Esophagus muscularis mucosa (tissue), 4 donors: ENCODE measurements around the gene BBS9. TPM values are rescaled to one million over a fixed set of nuclear protein-coding genes. Genes with fewer than 3 reads are reported as not detected.

Experiments
- DNase-seq: peaks from one replicate; pipeline ENCODE4 v3.0.0-alpha.2; 2017; ENCODE audit errors: extremely low spot score
- H3K27ac ChIP-seq, 4 donors: fragments of 200-600 bp; sonication (generic); replicated peaks in 1 of 4; 1 replicate in 3 of 4; 2 replicates in 1 of 4; pipeline ENCODE4 v1.5.1; 2016 to 2019; ENCODE audit warnings: mild to moderate bottlenecking in 1 of 4
- H3K27me3 ChIP-seq, 4 donors: fragments of 200-600 bp; sonication (generic); one replicate each; pipeline versions ENCODE4 v1.5.1 to v1.6.0; 2016 to 2019
- H3K36me3 ChIP-seq, 4 donors: fragments of 200-600 bp; sonication (generic); one replicate each; pipeline ENCODE4 v1.5.1; 2016 to 2019
- H3K4me1 ChIP-seq, 4 donors: fragments of 200-600 bp; sonication (generic); one replicate each; pipeline ENCODE4 v1.5.1; 2016 to 2019
- H3K4me3 ChIP-seq, 4 donors: fragments of 200-600 bp; sonication (generic); 1 replicate in 2 of 4; 2 replicates in 2 of 4; pipeline ENCODE4 v1.5.1; 2016 to 2019; ENCODE audit warnings: mild to moderate bottlenecking in 4 of 4, moderate library complexity in 1 of 4
- H3K9me3 ChIP-seq, 4 donors: fragments of 200-600 bp; sonication (generic); 1 replicate in 3 of 4; 2 replicates in 1 of 4; pipeline ENCODE4 v1.5.1; 2016 to 2019
- EP300 ChIP-seq: sonication (generic); formaldehyde crosslinking; IDR thresholded peaks from one replicate; pipeline ENCODE4 v1.6.1; 2017; ENCODE audit warnings: antibody characterized with exemption
- POLR2A ChIP-seq: fragments of 450-650 bp; IDR thresholded peaks from one replicate; pipeline ENCODE4 v1.6.1; 2017; ENCODE audit warnings: antibody characterized with exemption, moderate library complexity, mild to moderate bottlenecking, low read depth
- POLR2AphosphoS5 ChIP-seq, 2 donors: sonication (generic); formaldehyde crosslinking; IDR thresholded peaks; one replicate each; pipeline ENCODE4 v1.6.1; 2017; ENCODE audit warnings: antibody characterized with exemption in 2 of 2
- WGBS: methylation state at CpG from one replicate; pipeline ENCODE4 v1.1.5; 2018; 5-methylcytosine and 5-hydroxymethylcytosine counted together
- intact Hi-C: fragments of 100-400 bp; cut with DNase I; formaldehyde crosslinking; loops from one replicate; pipeline ENCODE4 v1.15.1; 2023
- total RNA-seq, 4 donors: library from RNA; depleted of rRNA; stranded (reverse); fragments of >200 nt; gene quantifications; one replicate each; pipeline versions ENCODE4 v1.1.0 to v1.2.1, GENCODE V29; 2016
- TF ChIP-seq, protein P1 (sequence below), 3 experiments: fragments of 200-600 bp in 2 of 3; fragments of 450-650 bp in 1 of 3; sonication (generic) in 2 of 3; IDR thresholded peaks; one replicate each; pipeline ENCODE4 v1.5.1; 2017 to 2019; ENCODE audit warnings: antibody characterized with exemption in 3 of 3, mild to moderate bottlenecking in 2 of 3, moderate library complexity in 1 of 3

The BBS9 gene
- total RNA-seq, 4 donors from 2014 or later, result 14.7 to 20.8 (median 16.3) TPM

DNA sequence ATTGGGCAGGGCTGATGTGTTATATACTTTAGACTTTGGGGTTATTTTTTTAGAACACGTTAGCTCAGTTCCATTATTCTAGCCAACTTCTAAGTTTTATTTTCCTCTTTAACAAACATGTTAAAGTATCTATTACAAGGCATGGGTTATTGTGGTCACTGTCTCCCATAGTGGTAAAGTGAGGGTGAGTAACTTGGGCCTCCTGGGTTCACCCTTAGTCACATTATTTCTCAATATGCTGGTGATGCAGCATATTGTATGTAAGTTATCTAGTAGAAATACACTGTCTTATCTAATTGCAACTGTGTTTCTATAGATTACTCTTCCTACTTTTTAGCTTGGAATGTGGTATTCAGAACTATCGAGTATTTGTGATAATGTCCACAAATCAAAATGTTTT lies 65.9 kb downstream of the BBS9 start:
- Histone ChIP-seq H3K27me3 (no peaks in the 10 kb centered on the region), H3K9me3 (no peaks in the 10 kb centered on the region), H3K4me3 (no peak overlapping the region), H3K27ac (no peak overlapping the region), H3K36me3 (no peaks in the 10 kb centered on the region), H3K4me1 (peaks cover 0 to 7% (median 0%) of the 10 kb centered on the region in 4 donors)
- WGBS, result 82% methylated on average over 2 of the region's 2 CpGs
- DNase-seq, result no peak
- TF ChIP-seq EP300 (no peak), POLR2A (no peak), POLR2AphosphoS5 (IDR thresholded peaks at IDR 0.05) (no peak)
- TF ChIP-seq, protein P1, sequence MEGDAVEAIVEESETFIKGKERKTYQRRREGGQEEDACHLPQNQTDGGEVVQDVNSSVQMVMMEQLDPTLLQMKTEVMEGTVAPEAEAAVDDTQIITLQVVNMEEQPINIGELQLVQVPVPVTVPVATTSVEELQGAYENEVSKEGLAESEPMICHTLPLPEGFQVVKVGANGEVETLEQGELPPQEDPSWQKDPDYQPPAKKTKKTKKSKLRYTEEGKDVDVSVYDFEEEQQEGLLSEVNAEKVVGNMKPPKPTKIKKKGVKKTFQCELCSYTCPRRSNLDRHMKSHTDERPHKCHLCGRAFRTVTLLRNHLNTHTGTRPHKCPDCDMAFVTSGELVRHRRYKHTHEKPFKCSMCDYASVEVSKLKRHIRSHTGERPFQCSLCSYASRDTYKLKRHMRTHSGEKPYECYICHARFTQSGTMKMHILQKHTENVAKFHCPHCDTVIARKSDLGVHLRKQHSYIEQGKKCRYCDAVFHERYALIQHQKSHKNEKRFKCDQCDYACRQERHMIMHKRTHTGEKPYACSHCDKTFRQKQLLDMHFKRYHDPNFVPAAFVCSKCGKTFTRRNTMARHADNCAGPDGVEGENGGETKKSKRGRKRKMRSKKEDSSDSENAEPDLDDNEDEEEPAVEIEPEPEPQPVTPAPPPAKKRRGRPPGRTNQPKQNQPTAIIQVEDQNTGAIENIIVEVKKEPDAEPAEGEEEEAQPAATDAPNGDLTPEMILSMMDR (IDR thresholded peaks at IDR 0.05), result no peak
- intact Hi-C loops, result no loop called here

DNA sequence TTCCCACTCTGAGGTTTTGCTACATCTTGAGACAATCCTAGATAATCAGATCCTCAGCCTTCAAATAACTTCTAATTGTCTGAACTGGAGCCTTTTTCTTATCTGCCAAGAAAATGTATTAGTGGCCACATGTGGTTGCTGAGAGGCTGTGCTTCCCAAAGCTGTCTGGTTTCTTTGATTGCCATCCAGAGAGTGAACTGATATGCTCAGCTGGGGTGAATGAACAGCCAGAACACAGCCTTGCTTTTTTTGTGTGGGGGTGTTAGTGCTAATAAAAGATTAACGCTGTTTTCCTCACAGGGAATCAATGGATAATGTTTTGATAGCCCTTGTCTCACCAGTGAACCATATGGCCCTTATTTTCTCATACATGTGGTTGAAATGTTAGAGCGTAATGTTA lies 66.9 kb downstream of the BBS9 start:
- Histone ChIP-seq H3K36me3 (no peaks in the 10 kb centered on the region), H3K27me3 (no peaks in the 10 kb centered on the region), H3K4me1 (peaks cover 0 to 3% (median 0%) of the 10 kb centered on the region in 4 donors), H3K27ac (no peak overlapping the region), H3K4me3 (no peak overlapping the region), H3K9me3 (no peaks in the 10 kb centered on the region)
- TF ChIP-seq POLR2AphosphoS5 (IDR thresholded peaks at IDR 0.05) (no peak), EP300 (no peak), POLR2A (no peak)
- TF ChIP-seq, protein P1 (IDR thresholded peaks at IDR 0.05), result no peak
- WGBS, result 83% methylated on average over 2 of the region's 2 CpGs
- DNase-seq, result no peak
- intact Hi-C loops, result no loop called here

DNA sequence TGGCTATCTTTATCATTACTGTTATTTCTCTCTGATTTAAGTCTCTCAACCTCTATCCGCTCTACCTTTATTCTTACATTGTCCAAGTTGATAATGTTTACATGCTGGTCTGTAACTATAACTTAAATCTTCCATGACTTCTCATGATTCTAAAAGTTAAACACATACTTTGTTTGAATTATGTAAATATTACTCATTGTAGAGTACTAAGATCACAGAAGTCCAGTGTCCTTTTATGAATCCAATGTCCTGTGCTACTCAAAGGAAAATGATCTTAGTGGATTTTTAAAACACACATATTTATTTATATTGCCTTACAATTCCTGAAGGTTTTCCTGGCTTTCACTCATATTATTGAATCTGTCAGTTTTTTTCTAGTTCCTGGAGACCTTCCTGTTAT lies 70.9 kb downstream of the BBS9 start:
- Histone ChIP-seq H3K4me3 (no peak overlapping the region), H3K9me3 (no peaks in the 10 kb centered on the region), H3K27ac (no peak overlapping the region), H3K27me3 (no peaks in the 10 kb centered on the region), H3K36me3 (no peaks in the 10 kb centered on the region), H3K4me1 (no peaks in the 10 kb centered on the region)
- TF ChIP-seq EP300 (no peak), POLR2AphosphoS5 (IDR thresholded peaks at IDR 0.05) (no peak), POLR2A (no peak)
- TF ChIP-seq, protein P1 (IDR thresholded peaks at IDR 0.05), result no peak
- intact Hi-C loops, result no loop called here
- no peak for DNase-seq
- WGBS, result 97% methylated on average over 1 of the region's 1 CpG

DNA sequence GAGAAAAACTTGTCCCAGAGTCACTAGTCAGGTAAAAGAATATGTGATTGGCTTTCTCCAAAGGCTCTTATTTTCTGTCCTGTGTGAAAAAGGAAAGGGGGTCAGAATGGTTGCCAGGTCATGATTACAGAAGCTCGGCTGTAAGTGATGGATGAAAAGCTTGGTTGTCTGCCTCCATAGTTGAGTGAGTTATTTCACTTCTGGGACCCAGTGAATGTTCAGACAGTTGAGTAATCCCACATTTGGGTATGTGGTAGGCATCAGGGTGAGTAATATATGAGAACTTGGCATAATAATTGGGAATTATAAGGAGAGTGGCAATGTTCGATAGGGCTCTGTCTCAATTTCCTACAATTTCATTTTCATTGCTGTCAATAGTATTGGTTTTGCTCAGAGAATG lies 72.5 kb downstream of the BBS9 start:
- no peak for DNase-seq
- H3K4me3 ChIP-seq, result no peak overlapping the region
- TF ChIP-seq, protein P1 (IDR thresholded peaks at IDR 0.05), result no peak
- TF ChIP-seq POLR2A, result no peak
- TF ChIP-seq EP300, result no peak
- no peak for TF ChIP-seq POLR2AphosphoS5 (IDR thresholded peaks at IDR 0.05)
- H3K4me1 ChIP-seq, result no peaks in the 10 kb centered on the region
- H3K27ac ChIP-seq, result no peak overlapping the region
- 97% methylated on average over 2 of the region's 2 CpGs for WGBS
- no peaks in the 10 kb centered on the region for H3K27me3 ChIP-seq
- no peaks in the 10 kb centered on the region for H3K36me3 ChIP-seq
- no peaks in the 10 kb centered on the region for H3K9me3 ChIP-seq
- intact Hi-C loops, result no loop called here

DNA sequence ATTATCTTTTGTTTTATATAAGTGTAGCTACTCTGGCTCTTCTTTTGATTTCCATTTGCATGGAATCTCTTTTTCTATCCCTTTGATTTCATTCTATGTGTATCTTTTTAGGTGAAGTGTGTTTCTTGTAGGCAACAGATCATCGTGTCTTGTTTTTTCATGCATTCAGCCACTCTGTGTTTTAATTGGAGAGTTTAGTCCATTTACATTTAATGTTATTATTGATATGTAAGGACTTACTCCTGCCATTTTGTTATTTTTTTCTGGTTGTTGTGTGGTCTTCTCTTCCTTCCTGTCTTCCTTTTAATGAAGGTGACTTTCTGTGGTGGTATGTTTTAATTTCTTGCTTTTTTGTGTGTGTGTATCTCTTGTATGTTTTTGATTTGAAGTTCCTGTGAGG lies 81.6 kb downstream of the BBS9 start:
- H3K27me3 ChIP-seq, result no peaks in the 10 kb centered on the region
- H3K4me1 ChIP-seq, result peaks cover 0 to 3% (median 0%) of the 10 kb centered on the region in 4 donors
- H3K4me3 ChIP-seq, result no peak overlapping the region
- 100% methylated on average over 1 of the region's 1 CpG for WGBS
- H3K27ac ChIP-seq, result no peak overlapping the region
- peaks cover 0 to 30% (median 19%) of the 10 kb centered on the region in 4 donors for H3K9me3 ChIP-seq
- H3K36me3 ChIP-seq, result peaks cover 0 to 18% (median 0%) of the 10 kb centered on the region in 4 donors
- intact Hi-C loops, result no loop called here
- DNase-seq, result no peak
- TF ChIP-seq EP300 (no peak), POLR2AphosphoS5 (IDR thresholded peaks at IDR 0.05) (no peak), POLR2A (no peak)
- TF ChIP-seq, protein P1 (IDR thresholded peaks at IDR 0.05), result no peak
